ENCODE results near the gene C17orf114.
"Not testable (repeated sequence)": the region's sequence is repeated elsewhere in the genome, so short reads cannot be mapped to it uniquely, and the experiment has no call there.

C17orf114 gene

GRCh38 chr17:4802228-4802627, at the start of gene C17orf114:
C17orf114 (minus strand) TSS chr17:4802328.
- DNase-seq (ENCODE audit: low read depth) = no peak

GRCh38 chr17:4851084-4851483, 49.0 kb upstream of the C17orf114 start:
- DNase-seq (ENCODE audit: low read depth) = no peak

GRCh38 chr17:4850246-4850645, 48.1 kb upstream of the C17orf114 start:
- DNase-seq (ENCODE audit: low read depth) = no peak

GRCh38 chr17:4849011-4849536, 46.9 kb upstream of the C17orf114 start:
- no peak for DNase-seq (ENCODE audit: low read depth)

GRCh38 chr17:4846635-4847390, 44.7 kb upstream of the C17orf114 start:
- DNase-seq (ENCODE audit: low read depth) = no peak

GRCh38 chr17:4845118-4845517, 43.0 kb upstream of the C17orf114 start:
- no peak for DNase-seq (ENCODE audit: low read depth)

- no peak for DNase-seq (ENCODE audit: low read depth)
Observed at GRCh38 chr17:4843321-4844000, 41.3 kb upstream of the C17orf114 start.

GRCh38 chr17:4842376-4842775, 40.2 kb upstream of the C17orf114 start:
- no peak for DNase-seq (ENCODE audit: low read depth)

- DNase-seq (ENCODE audit: low read depth) = no peak
Observed at GRCh38 chr17:4840893-4841242, 38.7 kb upstream of the C17orf114 start.

GRCh38 chr17:4839965-4840892, 38.1 kb upstream of the C17orf114 start:
- DNase-seq (ENCODE audit: low read depth) = no peak

- DNase-seq (ENCODE audit: low read depth) = no peak
Observed at GRCh38 chr17:4839221-4839620, 37.1 kb upstream of the C17orf114 start.

GRCh38 chr17:4838309-4838785, 36.2 kb upstream of the C17orf114 start:
- DNase-seq (ENCODE audit: low read depth) = no peak

- no peak for DNase-seq (ENCODE audit: low read depth)
Observed at GRCh38 chr17:4837471-4838308, 35.6 kb upstream of the C17orf114 start.

- no peak for DNase-seq (ENCODE audit: low read depth)
Observed at GRCh38 chr17:4836221-4836620, 34.1 kb upstream of the C17orf114 start.

- no peak for DNase-seq (ENCODE audit: low read depth)
Observed at GRCh38 chr17:4834681-4835020, 32.5 kb upstream of the C17orf114 start.

- DNase-seq (ENCODE audit: low read depth) = no peak
Observed at GRCh38 chr17:4833941-4834680, 32.0 kb upstream of the C17orf114 start.

- DNase-seq (ENCODE audit: low read depth) = peak; percentile 69
Observed at GRCh38 chr17:4833178-4833940, 31.2 kb upstream of the C17orf114 start, which contains the start of gene MINK1. MINK1 (plus strand) TSS chr17:4833340; CDS start chr17:4833584, 244 bp downstream.

- DNase-seq (ENCODE audit: low read depth) = not testable (repeated sequence)
Observed at GRCh38 chr17:4832829-4833177, 30.7 kb upstream of the C17orf114 start.

GRCh38 chr17:4827399-4827798, 25.3 kb upstream of the C17orf114 start:
- no peak for DNase-seq (ENCODE audit: low read depth)

Data from stimulated activated CD8-positive, alpha-beta memory T cell treated with anti-CD3 and anti-CD28 coated beads, Interleukin-7, amount 100 ng/mL, for 24 hours (primary cell).